Activated CD4-positive, alpha-beta T cell treated with anti-CD3 and anti-CD28 coated beads, Interleukin-2, amount 10 ng/mL, durations not matched to agents 7 days and 5 days (primary cell): ENCODE results near the gene SNTG2. TPM values are rescaled to one million over a fixed set of nuclear protein-coding genes. Genes with fewer than 3 reads are reported as not detected.
"Not testable (repeated sequence)": the region's sequence is repeated elsewhere in the genome, so short reads cannot be mapped to it uniquely, and the experiment has no call there.

Source experiments
- CTCF ChIA-PET: fragments of 350-600 bp; sonication (Branson Sonifier 250); formaldehyde crosslinking; loops from one replicate; lab custom pipeline; 2021; ENCODE audit warnings: antibody characterized with exemption; lab: Charles Lee
- POLR2A ChIA-PET: fragments of 350-600 bp; sonication (Branson Sonifier 250); formaldehyde crosslinking; loops from one replicate; lab custom pipeline; 2021; ENCODE audit warnings: antibody characterized with exemption; lab: Charles Lee
- DNase-seq: peaks from one replicate; pipeline ENCODE4 v3.0.0-alpha.2; 2020
- H3K27ac Mint-ChIP-seq: one replicate; pipeline ENCODE4 v1.8.0; 2021; ENCODE audit warnings: mild to moderate bottlenecking, moderate library complexity, mixed read lengths
- H3K27me3 Mint-ChIP-seq: one replicate; pipeline ENCODE4 v1.8.0; 2021; ENCODE audit warnings: mixed read lengths
- H3K36me3 Mint-ChIP-seq: one replicate; pipeline ENCODE4 v1.8.0; 2021; ENCODE audit warnings: low read depth, mixed read lengths
- H3K4me1 Mint-ChIP-seq: one replicate; pipeline ENCODE4 v1.8.0; 2021; ENCODE audit warnings: mixed read lengths
- H3K4me3 Mint-ChIP-seq: one replicate; pipeline ENCODE4 v1.8.0; 2021; ENCODE audit warnings: mild to moderate bottlenecking, moderate library complexity, mixed read lengths
- H3K9me3 Mint-ChIP-seq: one replicate; pipeline ENCODE4 v1.8.0; 2021; ENCODE audit warnings: mixed read lengths
- total RNA-seq, 2 experiments: library from RNA; stranded (reverse); gene quantifications; one replicate each; pipeline ENCODE4 v1.2.3, GENCODE V29; 2021

SNTG2 gene
- total RNA-seq, 2 experiments from 2014 or later: not detected

DNA sequence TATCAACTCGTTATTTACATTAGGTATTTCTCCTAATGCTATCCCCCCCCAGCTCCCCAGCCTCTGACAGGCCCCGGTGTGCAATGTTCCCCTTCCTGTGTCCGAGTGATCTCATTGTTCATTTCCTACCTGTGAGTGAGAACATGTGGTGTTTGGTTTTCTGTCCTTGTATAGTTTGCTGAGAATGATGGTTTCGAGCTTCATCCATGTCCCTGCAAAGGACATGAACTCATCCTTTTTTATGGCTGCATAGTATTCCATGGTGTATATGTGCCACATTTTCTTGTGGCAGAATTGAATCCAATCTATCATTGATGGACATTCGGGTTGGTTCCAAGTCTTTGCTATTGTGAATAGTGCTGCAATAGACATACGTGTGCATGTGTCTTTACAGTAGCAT, 439.5 kb downstream of the SNTG2 start:
- H3K4me3 Mint-ChIP-seq, H3K4me1 Mint-ChIP-seq, CTCF ChIA-PET, POLR2A ChIA-PET, H3K27me3 Mint-ChIP-seq, DNase-seq, H3K27ac Mint-ChIP-seq, H3K36me3 Mint-ChIP-seq, H3K9me3 Mint-ChIP-seq: not testable (repeated sequence)

- H3K27me3 Mint-ChIP-seq: no peaks in the 10 kb centered on the region
- CTCF ChIA-PET: no interaction called here
- H3K36me3 Mint-ChIP-seq: no peaks in the 10 kb centered on the region
- no peak for DNase-seq
- POLR2A ChIA-PET: no interaction called here
- peaks cover 2% of the 10 kb centered on the region for H3K9me3 Mint-ChIP-seq
- H3K4me1 Mint-ChIP-seq: peaks cover 4% of the 10 kb centered on the region
- H3K27ac Mint-ChIP-seq: no peak overlapping the region
- no peak overlapping the region for H3K4me3 Mint-ChIP-seq
Measured at GRCh38 chr2:1393321-1393720, 442.7 kb downstream of the SNTG2 start.

DNA sequence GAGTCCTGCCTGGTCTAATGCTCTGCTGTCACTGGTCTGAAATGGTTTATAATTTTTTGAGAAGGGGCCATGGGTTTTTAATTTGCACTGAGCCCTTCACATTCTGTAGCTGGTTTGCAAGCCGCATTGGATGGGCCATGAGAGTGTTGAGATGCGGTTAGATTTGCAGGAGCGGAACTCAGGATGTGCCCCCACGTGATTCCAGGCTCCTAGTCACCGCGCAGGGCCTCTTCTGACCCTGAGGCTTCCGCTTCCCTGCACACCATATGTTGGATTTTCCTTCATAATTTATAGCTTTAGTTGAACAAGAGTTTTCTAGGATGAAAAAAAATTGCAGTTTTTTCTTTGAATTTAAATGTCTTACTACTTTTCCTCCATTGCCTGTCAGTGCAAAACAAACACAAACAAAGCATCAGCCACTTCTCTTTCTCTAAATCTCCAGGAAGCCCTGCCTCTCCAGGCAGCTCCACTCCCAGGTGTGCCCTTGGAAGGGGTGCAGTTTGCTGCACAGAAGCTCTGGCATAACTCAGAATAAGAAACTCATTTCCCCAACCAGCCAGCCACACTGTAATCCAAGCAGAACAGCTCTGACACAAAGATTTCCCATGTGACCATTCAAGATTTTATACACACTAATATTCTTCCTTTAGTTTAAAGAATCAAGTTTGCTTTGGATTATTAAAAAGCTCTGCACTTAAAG, 444.2 kb downstream of the SNTG2 start:
- no peak for DNase-seq
- H3K36me3 Mint-ChIP-seq: no peaks in the 10 kb centered on the region
- ChIA-PET POLR2A (no interaction called here), CTCF (no interaction called here)
- H3K9me3 Mint-ChIP-seq: peaks cover 2% of the 10 kb centered on the region
- H3K4me3 Mint-ChIP-seq: no peak overlapping the region
- no peak overlapping the region for H3K27ac Mint-ChIP-seq
- no peaks in the 10 kb centered on the region for H3K27me3 Mint-ChIP-seq
- H3K4me1 Mint-ChIP-seq: peaks cover 9% of the 10 kb centered on the region

GRCh38 chr2:1397350-1397749, 446.7 kb downstream of the SNTG2 start:
- CTCF ChIA-PET: no interaction called here
- H3K27me3 Mint-ChIP-seq: no peaks in the 10 kb centered on the region
- DNase-seq: no peak
- H3K4me3 Mint-ChIP-seq: no peak overlapping the region
- peaks cover 9% of the 10 kb centered on the region for H3K4me1 Mint-ChIP-seq
- no peaks in the 10 kb centered on the region for H3K9me3 Mint-ChIP-seq
- no peaks in the 10 kb centered on the region for H3K36me3 Mint-ChIP-seq
- H3K27ac Mint-ChIP-seq: no peak overlapping the region
- POLR2A ChIA-PET: no interaction called here

DNA sequence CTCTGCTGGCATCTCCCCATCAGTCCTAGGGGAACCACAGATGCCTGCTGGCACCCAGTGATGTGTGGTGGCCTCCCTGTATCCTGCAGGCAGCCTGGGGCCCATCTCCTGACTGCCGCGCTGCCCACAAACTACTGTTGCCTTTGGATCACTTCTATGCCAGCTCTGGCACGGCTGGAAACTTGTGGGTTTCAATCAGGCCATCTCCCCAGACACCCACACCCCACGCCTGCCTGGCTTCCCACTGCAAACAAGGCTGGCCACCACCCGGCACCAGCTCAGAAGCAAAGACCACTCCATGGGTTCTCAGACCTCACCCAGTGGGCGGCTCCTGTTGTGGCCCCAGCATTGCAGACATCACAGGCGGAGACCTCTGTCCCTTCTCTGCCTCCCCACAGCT, 447.5 kb downstream of the SNTG2 start:
- Mint-ChIP-seq H3K27me3 (no peaks in the 10 kb centered on the region), H3K27ac (no peak overlapping the region), H3K36me3 (no peaks in the 10 kb centered on the region), H3K4me1 (peaks cover 9% of the 10 kb centered on the region), H3K9me3 (no peaks in the 10 kb centered on the region), H3K4me3 (no peak overlapping the region)
- POLR2A ChIA-PET: no interaction called here
- CTCF ChIA-PET: no interaction called here
- DNase-seq: no peak

DNA sequence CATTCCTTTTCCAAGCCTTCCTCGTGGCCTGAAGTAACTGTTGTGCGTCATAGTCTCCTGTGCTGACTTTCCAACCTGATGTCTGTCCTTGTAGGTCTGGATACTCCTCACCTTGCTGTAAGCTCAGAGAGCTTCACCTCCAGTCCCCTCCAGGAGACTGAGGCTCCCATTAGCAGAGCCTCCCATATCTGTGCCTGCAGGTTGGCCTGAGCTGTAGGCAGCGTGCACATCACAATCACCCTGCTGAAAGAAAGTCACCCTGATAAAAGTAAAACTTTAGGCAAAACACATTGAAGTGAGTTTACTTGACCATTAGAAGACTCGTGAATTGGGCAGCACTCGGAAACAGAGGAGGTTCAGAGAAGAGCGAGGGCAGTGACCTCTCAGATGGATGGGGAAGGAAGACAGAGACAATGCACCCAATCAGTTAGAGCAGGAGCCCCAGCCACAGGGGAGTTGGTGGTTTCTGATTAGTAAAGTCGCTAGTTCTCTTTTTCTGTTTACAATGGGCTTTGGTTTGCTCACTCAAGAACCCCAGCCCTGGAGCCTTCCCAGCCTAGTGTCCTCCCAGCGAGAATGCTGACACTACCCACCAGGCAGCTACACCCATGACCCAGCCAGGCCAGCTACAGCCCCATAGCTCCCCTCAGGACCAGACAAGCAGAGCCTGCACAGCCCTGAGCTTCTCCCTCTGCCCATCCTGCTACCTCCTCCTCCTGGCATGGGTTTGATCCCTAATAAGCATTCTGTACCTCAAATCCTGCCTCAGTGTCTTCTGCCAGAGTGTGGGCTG, 450.5 kb downstream of the SNTG2 start:
- H3K4me1 Mint-ChIP-seq: peaks cover 9% of the 10 kb centered on the region
- no peak for DNase-seq
- ChIA-PET CTCF (no interaction called here), POLR2A (no interaction called here)
- H3K4me3 Mint-ChIP-seq: no peak overlapping the region
- H3K36me3 Mint-ChIP-seq: no peaks in the 10 kb centered on the region
- no peaks in the 10 kb centered on the region for H3K27me3 Mint-ChIP-seq
- H3K27ac Mint-ChIP-seq: no peak overlapping the region
- H3K9me3 Mint-ChIP-seq: peaks cover 2% of the 10 kb centered on the region

- no peak overlapping the region for H3K27ac Mint-ChIP-seq
- H3K9me3 Mint-ChIP-seq: peaks cover 2% of the 10 kb centered on the region
- ChIA-PET POLR2A (no interaction called here), CTCF (no interaction called here)
- peaks cover 12% of the 10 kb centered on the region for H3K4me1 Mint-ChIP-seq
- no peak overlapping the region for H3K4me3 Mint-ChIP-seq
- no peak for DNase-seq
- H3K36me3 Mint-ChIP-seq: no peaks in the 10 kb centered on the region
- H3K27me3 Mint-ChIP-seq: no peaks in the 10 kb centered on the region
Measured at GRCh38 chr2:1402064-1402463, 451.4 kb downstream of the SNTG2 start.

- ChIA-PET POLR2A (no interaction called here), CTCF (no interaction called here)
- peaks cover 12% of the 10 kb centered on the region for H3K4me1 Mint-ChIP-seq
- no peak for DNase-seq
- H3K36me3 Mint-ChIP-seq: no peaks in the 10 kb centered on the region
- no peak overlapping the region for H3K27ac Mint-ChIP-seq
- H3K4me3 Mint-ChIP-seq: no peak overlapping the region
- peaks cover 2% of the 10 kb centered on the region for H3K9me3 Mint-ChIP-seq
- no peaks in the 10 kb centered on the region for H3K27me3 Mint-ChIP-seq
Measured at GRCh38 chr2:1403565-1403964, 452.9 kb downstream of the SNTG2 start.

- Mint-ChIP-seq H3K27me3 (no peaks in the 10 kb centered on the region), H3K27ac (no peak overlapping the region), H3K36me3 (no peaks in the 10 kb centered on the region), H3K9me3 (peaks cover 2% of the 10 kb centered on the region), H3K4me1 (peaks cover 3% of the 10 kb centered on the region), H3K4me3 (no peak overlapping the region)
- CTCF ChIA-PET: no interaction called here
- DNase-seq: no peak
- POLR2A ChIA-PET: no interaction called here
Measured at GRCh38 chr2:1405124-1405523, 454.5 kb downstream of the SNTG2 start.

DNA sequence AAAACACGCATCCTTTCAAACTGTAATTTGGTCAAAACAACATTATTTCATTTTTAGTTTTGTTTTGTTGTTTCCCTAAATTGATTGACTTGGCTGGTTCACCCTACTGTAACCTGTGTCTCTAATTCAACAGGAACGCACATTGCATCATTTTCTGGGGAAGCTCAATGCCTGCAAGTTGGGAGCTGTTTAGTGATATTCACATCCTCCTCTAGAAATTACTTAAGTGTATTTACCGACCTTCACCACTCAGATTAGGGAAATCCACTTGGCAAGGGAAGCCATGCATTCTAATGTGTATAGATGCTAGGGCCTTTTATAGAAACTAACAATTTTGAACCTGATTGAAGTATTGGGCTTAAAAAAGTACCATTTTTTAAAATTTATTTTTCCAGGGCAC, 455.3 kb downstream of the SNTG2 start:
- peaks cover 2% of the 10 kb centered on the region for H3K9me3 Mint-ChIP-seq
- H3K27ac Mint-ChIP-seq: no peak overlapping the region
- H3K36me3 Mint-ChIP-seq: no peaks in the 10 kb centered on the region
- ChIA-PET POLR2A (no interaction called here), CTCF (no interaction called here)
- peaks cover 3% of the 10 kb centered on the region for H3K4me1 Mint-ChIP-seq
- H3K27me3 Mint-ChIP-seq: no peaks in the 10 kb centered on the region
- H3K4me3 Mint-ChIP-seq: no peak overlapping the region
- DNase-seq: no peak

DNA sequence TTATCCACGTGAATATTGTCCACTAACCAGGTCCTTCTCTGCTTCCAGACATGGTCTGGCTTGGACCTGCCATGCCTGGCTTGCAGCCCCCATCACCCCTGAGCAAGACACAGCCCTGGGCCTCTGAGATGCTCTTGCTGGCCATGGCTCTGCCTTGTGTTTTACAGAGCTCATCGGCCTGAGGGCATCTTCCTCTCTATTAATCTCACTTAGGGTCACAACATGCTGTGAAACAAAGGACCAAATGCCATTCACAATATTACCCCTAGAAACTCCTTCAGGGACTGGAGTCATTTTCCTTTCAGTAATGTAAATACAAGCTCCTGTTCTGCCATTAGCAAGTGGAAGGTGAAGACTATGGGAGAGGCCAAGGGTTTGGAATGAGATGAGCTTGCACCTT, 455.8 kb downstream of the SNTG2 start:
- no peak for DNase-seq
- Mint-ChIP-seq H3K27ac (no peak overlapping the region), H3K4me3 (no peak overlapping the region), H3K27me3 (no peaks in the 10 kb centered on the region), H3K9me3 (peaks cover 2% of the 10 kb centered on the region), H3K4me1 (peaks cover 3% of the 10 kb centered on the region), H3K36me3 (no peaks in the 10 kb centered on the region)
- CTCF ChIA-PET: no interaction called here
- POLR2A ChIA-PET: no interaction called here

DNA sequence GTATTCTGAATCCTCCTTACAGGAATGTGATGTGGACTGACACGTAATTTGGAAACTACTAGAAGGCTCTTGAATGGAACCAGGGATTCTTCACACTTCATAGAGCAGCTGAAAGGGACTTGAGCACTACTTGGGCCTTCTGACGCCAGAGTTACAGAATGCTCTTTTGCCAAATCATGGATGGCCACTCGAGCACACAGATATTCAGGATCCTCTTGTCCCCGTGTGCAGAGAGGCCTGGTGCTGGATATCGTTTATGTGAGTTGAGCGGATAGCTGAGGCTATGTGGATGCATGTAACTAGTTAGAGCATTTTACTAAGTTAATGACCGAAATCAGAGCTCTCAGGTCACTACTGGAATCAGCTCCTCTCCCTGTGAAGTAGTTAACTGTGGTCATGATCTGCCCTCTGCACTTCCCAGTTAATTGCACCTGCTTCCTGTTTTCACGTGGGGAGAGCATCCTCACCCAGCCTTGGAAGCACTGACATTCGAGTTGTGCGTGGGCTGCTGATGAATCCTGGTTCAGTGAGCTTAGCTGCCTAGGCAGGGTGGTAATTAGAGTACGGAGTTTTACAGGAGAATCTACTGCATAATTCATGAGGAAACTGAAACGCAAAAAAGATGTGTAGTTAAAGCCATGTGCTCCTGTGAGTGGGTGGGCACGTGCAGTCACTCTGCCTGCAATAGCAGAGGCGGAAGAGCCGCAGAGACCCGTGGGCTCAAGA, 457.5 kb downstream of the SNTG2 start:
- H3K27ac Mint-ChIP-seq: no peak overlapping the region
- CTCF ChIA-PET: interaction anchor here (0.5 kb wide), 1 partner anchor 88 kb away, joined by 3 read pairs; no protein-coding TSS in a partner anchor
- H3K9me3 Mint-ChIP-seq: peaks cover 2% of the 10 kb centered on the region
- H3K36me3 Mint-ChIP-seq: no peaks in the 10 kb centered on the region
- no peaks in the 10 kb centered on the region for H3K27me3 Mint-ChIP-seq
- POLR2A ChIA-PET: no interaction called here
- H3K4me3 Mint-ChIP-seq: no peak overlapping the region
- no peak for DNase-seq
- H3K4me1 Mint-ChIP-seq: peaks cover 3% of the 10 kb centered on the region

GRCh38 chr2:1413156-1413710, 462.6 kb downstream of the SNTG2 start, which contains the start of gene TPO:
Gene TPO (plus strand): TSS chr2:1413463. CDS start chr2:1414409, 946 bp downstream.
- DNase-seq: no peak
- CTCF ChIA-PET: no interaction called here
- Mint-ChIP-seq H3K36me3 (no peaks in the 10 kb centered on the region), H3K4me1 (no peaks in the 10 kb centered on the region), H3K4me3 (no peak within 1 kb of the TSS), H3K27me3 (no peaks in the 10 kb centered on the region), H3K9me3 (no peaks in the 10 kb centered on the region), H3K27ac (no peak within 1 kb of the TSS)
- POLR2A ChIA-PET: no interaction called here
